ENCODE measurements around the gene MLEC.

GRCh38 chr12:120661432-120661831 is 25.5 kb upstream of the MLEC start:
- TF ChIP-seq POLR2A (IDR thresholded peaks at IDR 0.05): no peak
- TF ChIP-seq, protein P1, sequence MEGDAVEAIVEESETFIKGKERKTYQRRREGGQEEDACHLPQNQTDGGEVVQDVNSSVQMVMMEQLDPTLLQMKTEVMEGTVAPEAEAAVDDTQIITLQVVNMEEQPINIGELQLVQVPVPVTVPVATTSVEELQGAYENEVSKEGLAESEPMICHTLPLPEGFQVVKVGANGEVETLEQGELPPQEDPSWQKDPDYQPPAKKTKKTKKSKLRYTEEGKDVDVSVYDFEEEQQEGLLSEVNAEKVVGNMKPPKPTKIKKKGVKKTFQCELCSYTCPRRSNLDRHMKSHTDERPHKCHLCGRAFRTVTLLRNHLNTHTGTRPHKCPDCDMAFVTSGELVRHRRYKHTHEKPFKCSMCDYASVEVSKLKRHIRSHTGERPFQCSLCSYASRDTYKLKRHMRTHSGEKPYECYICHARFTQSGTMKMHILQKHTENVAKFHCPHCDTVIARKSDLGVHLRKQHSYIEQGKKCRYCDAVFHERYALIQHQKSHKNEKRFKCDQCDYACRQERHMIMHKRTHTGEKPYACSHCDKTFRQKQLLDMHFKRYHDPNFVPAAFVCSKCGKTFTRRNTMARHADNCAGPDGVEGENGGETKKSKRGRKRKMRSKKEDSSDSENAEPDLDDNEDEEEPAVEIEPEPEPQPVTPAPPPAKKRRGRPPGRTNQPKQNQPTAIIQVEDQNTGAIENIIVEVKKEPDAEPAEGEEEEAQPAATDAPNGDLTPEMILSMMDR (IDR thresholded peaks at IDR 0.05 in 4 of 5, conservative IDR thresholded peaks at IDR 0.05 in 1 of 5): no peak
